Measurements from ENCODE around the gene NFKBIB. TPM values are rescaled to one million over a fixed set of nuclear protein-coding genes. Genes with fewer than 3 reads are reported as not detected.

Gene NFKBIB
- total RNA-seq, 1 experiment from 2014 or later = 51.2 TPM

DNA sequence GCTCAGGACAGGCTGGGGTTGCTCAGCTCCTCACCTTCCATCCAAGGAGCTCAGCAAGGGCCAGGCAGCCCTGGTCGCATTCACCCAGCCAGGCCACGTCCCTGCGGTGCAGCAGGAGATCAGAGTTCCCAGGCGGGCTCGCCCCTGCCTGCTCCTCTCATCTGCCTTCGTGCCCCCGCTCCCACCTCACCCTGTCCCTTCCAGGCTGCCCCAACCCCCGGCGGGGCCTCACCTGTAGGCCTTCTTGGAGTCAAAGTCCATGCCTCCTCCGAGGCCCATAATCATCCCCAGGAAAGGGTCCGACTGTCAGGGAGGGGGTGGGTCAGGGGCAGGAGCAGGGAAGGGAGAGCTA, 20.4 kb upstream of the NFKBIB start (continued):
- TF ChIP-seq, protein P1, sequence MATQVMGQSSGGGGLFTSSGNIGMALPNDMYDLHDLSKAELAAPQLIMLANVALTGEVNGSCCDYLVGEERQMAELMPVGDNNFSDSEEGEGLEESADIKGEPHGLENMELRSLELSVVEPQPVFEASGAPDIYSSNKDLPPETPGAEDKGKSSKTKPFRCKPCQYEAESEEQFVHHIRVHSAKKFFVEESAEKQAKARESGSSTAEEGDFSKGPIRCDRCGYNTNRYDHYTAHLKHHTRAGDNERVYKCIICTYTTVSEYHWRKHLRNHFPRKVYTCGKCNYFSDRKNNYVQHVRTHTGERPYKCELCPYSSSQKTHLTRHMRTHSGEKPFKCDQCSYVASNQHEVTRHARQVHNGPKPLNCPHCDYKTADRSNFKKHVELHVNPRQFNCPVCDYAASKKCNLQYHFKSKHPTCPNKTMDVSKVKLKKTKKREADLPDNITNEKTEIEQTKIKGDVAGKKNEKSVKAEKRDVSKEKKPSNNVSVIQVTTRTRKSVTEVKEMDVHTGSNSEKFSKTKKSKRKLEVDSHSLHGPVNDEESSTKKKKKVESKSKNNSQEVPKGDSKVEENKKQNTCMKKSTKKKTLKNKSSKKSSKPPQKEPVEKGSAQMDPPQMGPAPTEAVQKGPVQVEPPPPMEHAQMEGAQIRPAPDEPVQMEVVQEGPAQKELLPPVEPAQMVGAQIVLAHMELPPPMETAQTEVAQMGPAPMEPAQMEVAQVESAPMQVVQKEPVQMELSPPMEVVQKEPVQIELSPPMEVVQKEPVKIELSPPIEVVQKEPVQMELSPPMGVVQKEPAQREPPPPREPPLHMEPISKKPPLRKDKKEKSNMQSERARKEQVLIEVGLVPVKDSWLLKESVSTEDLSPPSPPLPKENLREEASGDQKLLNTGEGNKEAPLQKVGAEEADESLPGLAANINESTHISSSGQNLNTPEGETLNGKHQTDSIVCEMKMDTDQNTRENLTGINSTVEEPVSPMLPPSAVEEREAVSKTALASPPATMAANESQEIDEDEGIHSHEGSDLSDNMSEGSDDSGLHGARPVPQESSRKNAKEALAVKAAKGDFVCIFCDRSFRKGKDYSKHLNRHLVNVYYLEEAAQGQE (IDR thresholded peaks at IDR 0.05; ENCODE audit: low read depth) = no peak
- TF ChIP-seq RAD21 (IDR thresholded peaks at IDR 0.05; ENCODE audit: low read depth) = no peak
- TF ChIP-seq ZFX (IDR thresholded peaks at IDR 0.05) = no peak
- no peak for TF ChIP-seq CBX3 (IDR thresholded peaks at IDR 0.05; ENCODE audit: low read depth)
- TF ChIP-seq SRF (IDR thresholded peaks at IDR 0.05; ENCODE audit: low read depth) = no peak
- no peak for TF ChIP-seq CTCF (IDR thresholded peaks at IDR 0.05 in 2 of 3, conservative IDR thresholded peaks at IDR 0.05 in 1 of 3; ENCODE audit: borderline replicate concordance in 1 of 3, insufficient read depth in 1 of 3, low read depth in 2 of 3, low read length in 2 of 3)

DNA sequence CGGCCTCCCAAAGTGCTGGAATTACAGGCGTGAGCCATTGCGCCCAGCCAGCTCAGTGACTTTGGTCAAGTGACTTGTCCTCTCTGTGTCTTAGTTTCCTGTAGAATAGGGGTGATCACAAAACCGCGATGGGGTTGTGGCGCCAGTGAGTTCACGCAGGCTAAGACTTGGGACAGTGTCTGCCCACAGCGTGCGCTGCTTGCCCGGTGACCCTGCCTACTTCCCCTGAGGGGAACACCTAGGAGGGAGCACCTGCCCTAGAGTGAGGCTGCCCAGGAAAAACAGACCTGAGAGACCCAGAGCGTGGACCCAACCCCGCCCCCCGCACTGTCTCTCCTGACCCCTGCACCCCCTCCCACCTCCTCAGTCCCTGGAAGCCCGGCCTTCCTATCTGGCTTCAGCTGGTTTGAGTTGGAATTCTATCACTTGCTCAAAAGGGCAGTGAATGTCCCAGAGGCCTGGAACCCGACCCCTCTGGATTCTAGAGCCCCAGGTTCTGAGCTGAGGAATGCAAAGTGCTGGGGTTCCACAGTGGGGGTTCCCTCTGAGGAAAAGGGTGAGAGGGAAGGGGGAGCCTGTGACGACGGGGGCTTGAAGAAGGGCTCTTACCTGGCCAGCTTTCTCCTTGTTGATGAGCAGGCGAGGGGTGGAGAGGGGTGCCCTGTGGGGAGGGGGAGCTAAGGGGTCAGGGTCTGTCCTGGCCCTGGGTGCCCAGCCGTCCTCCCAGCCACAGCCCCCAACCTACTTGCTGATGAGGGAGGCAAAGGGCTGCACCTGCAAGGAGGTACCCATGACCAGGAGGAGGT, 19.5 kb upstream of the NFKBIB start:
- BruUV-seq (replicated peaks) = no TSS peak
- TF ChIP-seq CTCF (IDR thresholded peaks at IDR 0.05 in 2 of 3, conservative IDR thresholded peaks at IDR 0.05 in 1 of 3; ENCODE audit: borderline replicate concordance in 1 of 3, insufficient read depth in 1 of 3, low read depth in 2 of 3, low read length in 2 of 3) (no peak), ELF1 (IDR thresholded peaks at IDR 0.05; ENCODE audit: borderline replicate concordance, low read depth) (no peak), ZBTB33 (IDR thresholded peaks at IDR 0.05; ENCODE audit: extremely low read depth, insufficient replicate concordance, low read length) (no peak), EZH2phosphoT487 (IDR thresholded peaks at IDR 0.05; ENCODE audit: borderline replicate concordance) (no peak), ATF3 (IDR thresholded peaks at IDR 0.05) (no peak), SIN3A (IDR thresholded peaks at IDR 0.05; ENCODE audit: low read depth) (no peak), ZNF274 (IDR thresholded peaks at IDR 0.05; ENCODE audit: low read depth, low read length) (no peak), ZFX (IDR thresholded peaks at IDR 0.05) (no peak), CEBPB (IDR thresholded peaks at IDR 0.05; ENCODE audit: low read depth) (no peak)

More for the DNA sequence above, 19.5 kb upstream of the NFKBIB start:
- ATAC-seq (no peak), DNase-seq (ENCODE audit: low read depth, low spot score) (no peak)
- Histone ChIP-seq H3K27me3 (ENCODE audit: insufficient read depth, low read length) (no peaks in the 10 kb centered on the region), H3K9me2 (ENCODE audit: insufficient read depth) (no peaks in the 10 kb centered on the region), H3K4me3 (replicated peaks in 1 of 2; ENCODE audit: low read depth in 1 of 2, low read length in 2 of 2) (no peak overlapping the region), H3K9ac (ENCODE audit: low read length) (no peak overlapping the region), H3K4me1 (ENCODE audit: control insufficient read depth in 1 of 2, insufficient read depth in 2 of 2, low read length in 2 of 2) (peaks cover 12 to 16% of the 10 kb centered on the region in 2 experiments; a peak in 3 of 4 replicates), H3K4me2 (ENCODE audit: low read length) (no peak overlapping the region), H2AFZ (ENCODE audit: low read depth, low read length, poor library complexity, severe bottlenecking) (no peak overlapping the region), H3K79me2 (ENCODE audit: insufficient read depth, low read length) (no peaks in the 10 kb centered on the region), H3K36me3 (ENCODE audit: control insufficient read depth in 1 of 2, insufficient read depth in 2 of 2, low read length in 2 of 2) (no peaks in the 10 kb centered on the region), H3K27ac (ENCODE audit: low read depth, low read length) (no peak overlapping the region), H4K20me1 (ENCODE audit: insufficient read depth) (no peaks in the 10 kb centered on the region), H3K9me3 (ENCODE audit: control insufficient read depth in 1 of 2, insufficient read depth in 1 of 2, low read depth in 1 of 2, low read length in 2 of 2) (no peaks in the 10 kb centered on the region)
- POLR2A ChIA-PET = no interaction called here
- CTCF ChIA-PET = no interaction called here
- intact Hi-C loops (cut with micrococcal nuclease) = no loop called here
- RAD21 ChIA-PET (ENCODE audit: low non-redundant PET in 1 of 2, low total read pairs in 2 of 2, uncharacterized antibody in 2 of 2, unreplicated experiment in 2 of 2) = no interaction called here
